ENCODE data around the gene SFSWAP.

The SFSWAP gene

DNA sequence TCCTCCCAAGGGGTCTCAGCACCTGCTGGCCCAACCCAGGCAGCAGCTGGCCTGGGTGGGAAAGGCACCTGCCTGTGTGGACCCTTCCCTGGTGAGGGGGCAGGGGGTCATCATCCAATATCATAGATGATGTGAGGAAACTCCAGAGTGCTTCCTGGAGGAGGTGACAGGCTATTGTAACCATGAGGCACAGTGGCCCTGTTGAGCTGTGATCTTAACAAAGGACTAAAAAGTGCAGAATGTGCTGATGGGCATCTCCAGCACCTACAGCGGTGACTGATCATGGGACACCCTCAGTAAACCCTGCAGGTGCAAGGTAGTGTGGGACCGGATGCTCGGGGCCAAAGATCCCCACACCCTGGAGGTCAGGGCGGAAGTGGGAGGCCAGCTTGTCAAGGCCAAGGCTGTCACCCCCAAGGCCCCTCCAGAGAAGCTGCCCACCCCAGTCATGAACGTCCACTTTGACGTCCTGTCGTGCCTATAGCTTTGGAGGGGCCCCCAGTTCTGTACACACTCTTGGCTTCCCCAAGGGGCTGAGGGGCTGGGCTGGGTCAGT, 124.8 kb downstream of the SFSWAP start:
- DNase-seq (ENCODE audit: low read depth): no peak

DNA sequence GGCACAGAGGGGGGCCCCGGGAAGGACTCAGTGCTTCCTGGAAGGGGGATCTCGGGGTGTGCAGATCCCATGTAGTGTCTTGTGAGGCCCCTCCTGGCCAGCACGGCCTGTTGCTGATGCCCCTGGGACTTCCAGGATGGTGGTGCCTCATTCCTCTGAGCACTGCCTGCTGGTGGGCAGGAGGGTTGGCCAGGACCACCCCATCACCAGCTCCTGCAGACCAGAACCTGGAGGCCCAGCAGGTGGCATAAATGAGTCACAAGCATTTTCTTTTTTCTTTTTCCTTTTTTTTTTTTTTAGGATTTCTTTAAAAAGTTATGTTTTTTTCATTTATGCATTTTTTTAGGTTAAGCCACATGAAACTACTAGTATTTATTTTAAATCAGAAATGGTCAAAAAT, 125.3 kb downstream of the SFSWAP start:
- no peak for DNase-seq (ENCODE audit: low read depth)

DNA sequence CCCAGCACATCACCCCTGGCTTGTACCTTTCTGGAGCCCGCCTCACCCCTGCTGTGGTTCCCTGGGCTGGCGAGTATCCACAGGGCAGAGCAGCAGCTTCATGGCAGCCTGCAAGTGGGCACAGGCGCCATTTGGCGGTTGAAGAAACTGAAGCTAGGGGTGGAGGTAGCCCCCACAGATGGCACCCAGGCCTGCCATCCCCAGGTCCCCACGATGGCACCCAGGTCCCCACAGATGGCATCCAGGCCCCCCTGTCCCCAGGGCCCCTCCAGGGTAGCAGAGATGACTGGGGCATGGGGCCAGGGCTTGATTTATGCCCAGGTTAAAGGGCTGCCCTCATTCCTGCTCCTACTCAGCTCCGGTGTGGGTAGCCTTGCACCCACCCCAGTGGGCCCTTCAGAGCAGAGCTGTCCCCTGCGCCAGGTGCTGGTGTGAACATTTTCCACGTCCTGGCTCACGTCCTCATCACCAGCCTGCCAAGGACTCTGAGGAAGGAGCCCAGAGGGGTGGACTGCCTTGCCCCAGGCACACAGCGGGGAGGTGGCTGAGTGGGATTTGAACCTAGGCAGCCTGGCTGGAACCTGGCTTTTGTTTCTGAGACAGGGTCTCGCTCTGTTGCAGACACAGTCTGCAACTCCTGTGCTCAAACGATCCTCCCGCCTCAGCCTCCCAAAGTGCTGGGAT, 126.0 kb downstream of the SFSWAP start:
- no peak for DNase-seq (ENCODE audit: low read depth)

DNA sequence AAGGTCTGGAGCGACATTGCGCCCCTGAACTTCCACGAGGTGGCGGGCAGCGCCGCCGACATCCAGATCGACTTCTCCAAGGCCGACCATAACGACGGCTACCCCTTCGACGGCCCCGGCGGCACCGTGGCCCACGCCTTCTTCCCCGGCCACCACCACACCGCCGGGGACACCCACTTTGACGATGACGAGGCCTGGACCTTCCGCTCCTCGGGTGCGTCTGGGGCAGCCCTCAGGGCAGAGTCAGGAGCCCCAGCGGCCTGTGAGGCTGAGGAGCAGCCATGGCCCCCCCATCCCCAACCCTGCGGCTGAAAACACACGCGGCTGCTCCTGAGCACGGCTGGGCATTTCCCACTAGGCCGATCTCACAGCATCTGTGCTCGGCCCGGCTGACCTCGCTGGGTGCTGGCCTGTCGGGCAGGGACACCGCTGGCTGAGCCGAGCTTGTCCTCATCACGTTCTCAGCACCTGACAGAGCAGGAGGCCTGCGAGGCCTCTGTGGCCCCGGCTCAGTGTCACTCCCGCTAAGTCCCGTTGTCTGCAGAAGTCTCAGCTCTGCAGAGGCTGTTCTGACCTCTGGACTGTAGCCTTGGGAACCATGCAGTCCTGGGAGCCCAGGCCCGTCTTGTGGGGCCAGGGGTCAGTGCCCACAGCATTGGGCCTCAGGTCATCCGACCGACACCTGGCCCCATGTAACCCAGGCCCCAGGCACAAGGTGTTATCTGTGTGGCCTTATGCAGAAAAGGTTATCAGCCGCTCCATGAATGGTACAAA, 129.9 kb downstream of the SFSWAP start:
- DNase-seq (ENCODE audit: low read depth): no peak

DNA sequence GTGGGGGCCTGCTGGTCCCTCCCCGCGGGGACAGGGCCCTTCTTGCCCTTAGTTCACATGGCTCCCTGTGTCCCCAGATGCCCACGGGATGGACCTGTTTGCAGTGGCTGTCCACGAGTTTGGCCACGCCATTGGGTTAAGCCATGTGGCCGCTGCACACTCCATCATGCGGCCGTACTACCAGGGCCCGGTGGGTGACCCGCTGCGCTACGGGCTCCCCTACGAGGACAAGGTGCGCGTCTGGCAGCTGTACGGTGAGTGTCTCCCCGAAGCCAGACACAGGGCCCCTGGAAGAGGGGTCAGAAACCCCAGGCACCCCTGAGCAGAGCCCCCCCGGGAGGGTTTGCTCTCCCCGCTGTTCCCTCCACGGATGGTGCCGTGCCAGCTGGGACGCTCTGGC, 130.7 kb downstream of the SFSWAP start:
- no peak for DNase-seq (ENCODE audit: low read depth)

DNA sequence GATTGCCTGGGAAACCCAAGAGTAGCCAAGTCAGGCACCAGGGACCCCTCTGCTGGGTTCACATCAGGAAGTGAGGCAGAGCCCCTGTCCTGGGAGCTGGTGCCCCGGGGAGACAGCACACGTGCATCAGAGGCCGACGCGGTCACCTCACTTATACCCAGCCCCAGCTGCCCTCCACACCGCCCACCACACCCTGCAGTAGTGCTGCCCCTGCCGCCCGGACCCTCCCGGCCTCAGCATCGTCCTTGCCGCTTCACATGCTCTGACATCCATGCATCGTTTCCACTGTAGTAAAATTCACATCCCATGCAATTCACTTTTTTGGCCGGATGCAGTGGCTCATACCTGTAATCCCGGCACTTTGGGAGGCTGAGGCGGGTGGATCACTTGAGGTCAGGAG, 131.3 kb downstream of the SFSWAP start:
- DNase-seq (ENCODE audit: low read depth): no peak

DNA sequence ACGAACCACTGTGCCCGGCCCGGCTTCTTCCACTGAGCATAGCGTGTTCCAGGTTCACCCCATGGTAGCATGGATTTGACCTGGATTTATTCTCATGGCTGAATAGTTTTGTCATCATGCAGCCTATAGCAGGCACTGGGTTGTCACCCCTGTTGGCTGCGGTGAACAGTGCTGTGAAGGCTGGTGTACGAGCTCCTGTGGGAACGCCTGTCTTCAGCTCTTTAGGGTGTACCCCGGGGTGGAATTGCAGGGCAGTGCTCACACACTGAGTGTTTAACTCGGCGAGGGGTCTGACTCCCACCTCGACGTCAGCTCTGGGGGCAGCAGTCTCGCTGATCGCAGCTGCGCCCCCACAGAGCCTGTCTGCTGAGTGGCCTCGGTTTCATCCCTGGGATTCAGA, 132.6 kb downstream of the SFSWAP start:
- no peak for DNase-seq (ENCODE audit: low read depth)

DNA sequence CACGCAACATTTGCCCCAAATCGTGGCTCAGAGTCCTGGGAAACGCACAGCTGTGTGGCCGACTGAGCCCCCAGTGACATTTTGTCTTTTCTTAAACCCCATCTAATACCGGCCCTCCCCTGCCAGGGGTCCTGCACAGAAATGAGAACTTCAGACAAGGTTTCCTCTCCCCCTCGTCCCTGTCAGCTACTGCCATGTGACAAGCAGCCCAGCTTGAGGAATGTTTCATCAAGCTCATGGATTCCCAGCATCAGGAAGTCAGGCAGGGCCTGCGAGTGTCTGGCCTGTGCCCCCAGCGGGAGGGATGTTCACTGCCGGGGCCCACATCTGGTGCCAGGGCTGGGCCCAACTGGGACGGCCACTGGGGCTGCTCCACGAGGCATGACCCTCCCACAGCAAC, 133.2 kb downstream of the SFSWAP start:
- DNase-seq (ENCODE audit: low read depth): no peak

DNA sequence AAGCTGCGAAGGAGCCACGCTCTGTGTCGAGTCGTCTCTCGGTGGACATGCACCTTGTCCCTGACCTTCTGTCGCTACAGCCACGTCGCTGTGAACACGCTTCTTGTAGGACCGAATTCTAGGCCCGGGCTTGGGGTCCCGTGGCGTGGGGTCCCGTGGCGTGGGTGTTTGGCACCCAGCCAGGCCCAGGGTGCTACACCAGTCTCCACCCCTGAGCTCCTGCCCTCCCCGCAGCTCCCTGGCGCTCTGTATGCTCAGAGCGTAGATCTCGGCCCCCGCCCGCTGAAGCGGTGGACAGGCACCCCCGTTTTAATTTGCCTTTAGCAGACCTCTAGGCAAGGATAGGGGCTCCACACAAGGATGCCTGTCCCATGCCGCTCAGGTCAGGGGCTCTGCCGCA, 133.8 kb downstream of the SFSWAP start:
- no peak for DNase-seq (ENCODE audit: low read depth)

DNA sequence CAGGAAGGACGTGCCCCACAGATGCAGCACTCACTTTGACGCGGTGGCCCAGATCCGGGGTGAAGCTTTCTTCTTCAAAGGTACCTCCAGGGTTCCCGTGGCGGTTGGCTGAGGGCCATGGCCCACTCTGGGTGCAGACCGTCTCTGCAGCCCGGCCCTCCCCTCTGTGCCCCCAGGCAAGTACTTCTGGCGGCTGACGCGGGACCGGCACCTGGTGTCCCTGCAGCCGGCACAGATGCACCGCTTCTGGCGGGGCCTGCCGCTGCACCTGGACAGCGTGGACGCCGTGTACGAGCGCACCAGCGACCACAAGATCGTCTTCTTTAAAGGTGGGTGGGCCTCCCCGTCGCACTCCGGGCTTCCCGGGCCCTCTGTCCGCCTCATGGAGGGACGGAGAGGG, 134.2 kb downstream of the SFSWAP start:
- DNase-seq (ENCODE audit: low read depth): no peak

DNA sequence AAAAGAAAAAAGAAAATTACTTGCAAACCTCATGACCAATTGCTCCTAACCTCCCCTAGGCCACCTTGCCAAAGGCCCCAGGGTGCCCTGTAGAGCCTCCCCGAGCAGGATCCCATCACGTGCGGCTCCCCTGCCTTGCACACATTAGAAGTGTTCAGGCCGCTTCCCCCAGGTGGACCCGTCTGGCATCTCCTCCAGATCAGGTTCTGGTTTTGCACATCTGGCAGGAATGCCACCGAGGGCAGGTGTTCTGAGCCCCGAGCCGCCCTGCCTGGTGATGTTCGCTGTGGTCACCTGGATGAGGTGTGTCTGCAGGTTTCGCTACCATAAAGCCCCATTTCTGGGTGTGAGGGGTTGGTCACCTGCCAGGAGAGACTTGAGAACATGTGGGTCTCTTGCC, 136.6 kb downstream of the SFSWAP start:
- DNase-seq (ENCODE audit: low read depth): no peak

DNA sequence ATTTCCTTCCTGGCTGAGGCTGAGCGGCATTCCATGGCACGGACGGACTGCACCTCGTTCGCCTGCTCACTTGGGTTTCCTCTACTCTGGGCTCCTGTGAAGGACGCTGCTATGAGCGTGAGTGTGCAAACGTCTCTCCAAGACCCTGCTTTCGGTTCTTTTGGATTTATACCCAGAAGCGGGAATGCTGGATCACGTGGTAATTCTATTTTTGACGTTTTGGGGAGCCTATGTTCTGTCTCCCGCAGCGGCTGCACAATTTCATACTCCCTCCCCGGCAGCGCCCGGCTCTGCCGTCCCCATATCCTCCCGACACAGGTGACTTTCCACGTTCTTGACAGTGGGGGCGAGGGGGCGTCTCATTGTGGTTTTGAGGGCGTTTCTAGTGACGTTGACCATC, 137.9 kb downstream of the SFSWAP start:
- DNase-seq (ENCODE audit: low read depth): no peak
